HG03097 (cell line): ENCODE measurements around the gene C5orf52.
"Not testable (repeated sequence)": the region's sequence is repeated elsewhere in the genome, so short reads cannot be mapped to it uniquely, and the experiment has no call there.

ENCODE experiments used
- ATAC-seq: cut with Tn5 transposase; IDR thresholded peaks from one replicate; pipeline ENCODE4 v1.9.1; 2021; ENCODE audit not compliant: unreplicated experiment, low FRiP score

The C5orf52 gene

GRCh38 chr5:157674351-157674750 is 3.0 kb downstream of the C5orf52 start:
- ATAC-seq, result not testable (repeated sequence)

- no peak for ATAC-seq
Observed at GRCh38 chr5:157677931-157678330, 6.6 kb downstream of the C5orf52 start.

- no peak for ATAC-seq
Observed at GRCh38 chr5:157679801-157680200, 8.5 kb downstream of the C5orf52 start.

- ATAC-seq, result no peak
Observed at GRCh38 chr5:157680239-157680638, 8.9 kb downstream of the C5orf52 start.

GRCh38 chr5:157681048-157681447 is 9.7 kb downstream of the C5orf52 start:
- no peak for ATAC-seq

GRCh38 chr5:157682257-157682656 is 10.9 kb downstream of the C5orf52 start:
- no peak for ATAC-seq

GRCh38 chr5:157686276-157687197 is 15.2 kb downstream of the C5orf52 start:
- ATAC-seq, result not testable (repeated sequence)

- ATAC-seq, result no peak
Observed at GRCh38 chr5:157687198-157687554, 15.8 kb downstream of the C5orf52 start.

- ATAC-seq, result no peak
Observed at GRCh38 chr5:157689942-157690689, 18.8 kb downstream of the C5orf52 start.

GRCh38 chr5:157690690-157691433 is 19.5 kb downstream of the C5orf52 start:
- no peak for ATAC-seq

GRCh38 chr5:157693816-157694215 is 22.5 kb downstream of the C5orf52 start:
- not testable (repeated sequence) for ATAC-seq

- ATAC-seq, result not testable (repeated sequence)
Observed at GRCh38 chr5:157696154-157696553, 24.8 kb downstream of the C5orf52 start.

GRCh38 chr5:157698674-157699073 is 27.3 kb downstream of the C5orf52 start:
- not testable (repeated sequence) for ATAC-seq

- no peak for ATAC-seq
Observed at GRCh38 chr5:157703736-157704135, 32.4 kb downstream of the C5orf52 start.

- ATAC-seq, result no peak
Observed at GRCh38 chr5:157708866-157709265, 37.5 kb downstream of the C5orf52 start.

GRCh38 chr5:157709346-157709745 is 38.0 kb downstream of the C5orf52 start:
- no peak for ATAC-seq

- ATAC-seq, result no peak
Observed at GRCh38 chr5:157710431-157710830, 39.1 kb downstream of the C5orf52 start.

- ATAC-seq, result no peak
Observed at GRCh38 chr5:157710882-157711281, 39.5 kb downstream of the C5orf52 start.

GRCh38 chr5:157713830-157714595 is 42.7 kb downstream of the C5orf52 start:
- no peak for ATAC-seq

- ATAC-seq, result no peak
Observed at GRCh38 chr5:157714596-157714864, 43.2 kb downstream of the C5orf52 start.
